HG03066 (cell line): ENCODE measurements around the gene TAF4.
"Not testable (repeated sequence)": the region's sequence is repeated elsewhere in the genome, so short reads cannot be mapped to it uniquely, and the experiment has no call there.

Experiments
- ATAC-seq: cut with Tn5 transposase; IDR thresholded peaks from one replicate; pipeline ENCODE4 v1.9.1; 2021; ENCODE audit warnings: low read depth; ENCODE audit not compliant: unreplicated experiment

The TAF4 gene

GRCh38 chr20:62004614-62005013 is 61.1 kb downstream of the TAF4 start:
- ATAC-seq = no peak

- ATAC-seq = no peak
Measured at GRCh38 chr20:62003567-62004405, 61.9 kb downstream of the TAF4 start.

- ATAC-seq = no peak
Measured at GRCh38 chr20:62002882-62003480, 62.7 kb downstream of the TAF4 start.

GRCh38 chr20:62001178-62001715 is 64.4 kb downstream of the TAF4 start:
- ATAC-seq = no peak

GRCh38 chr20:61998343-61999121 is 67.1 kb downstream of the TAF4 start:
- no peak for ATAC-seq

GRCh38 chr20:61997891-61998290 is 67.8 kb downstream of the TAF4 start:
- ATAC-seq = no peak

- ATAC-seq = no peak
Measured at GRCh38 chr20:61997372-61997771, 68.3 kb downstream of the TAF4 start.

- ATAC-seq = no peak
Measured at GRCh38 chr20:61994546-61994945, 71.1 kb downstream of the TAF4 start.

- ATAC-seq = no peak
Measured at GRCh38 chr20:61993058-61993457, 72.6 kb downstream of the TAF4 start.

GRCh38 chr20:61991476-61991875 is 74.2 kb downstream of the TAF4 start:
- no peak for ATAC-seq

GRCh38 chr20:61990484-61990883 is 75.2 kb downstream of the TAF4 start:
- no peak for ATAC-seq

GRCh38 chr20:61989741-61990140 is 75.9 kb downstream of the TAF4 start:
- no peak for ATAC-seq

GRCh38 chr20:61988665-61989064 is 77.0 kb downstream of the TAF4 start:
- ATAC-seq = no peak

- ATAC-seq = no peak
Measured at GRCh38 chr20:61986762-61987321, 78.8 kb downstream of the TAF4 start.

GRCh38 chr20:61985096-61985495 is 80.6 kb downstream of the TAF4 start:
- no peak for ATAC-seq

- not testable (repeated sequence) for ATAC-seq
Measured at GRCh38 chr20:61984431-61984830, 81.2 kb downstream of the TAF4 start.

GRCh38 chr20:61983965-61984364 is 81.7 kb downstream of the TAF4 start:
- ATAC-seq = no peak

GRCh38 chr20:61982951-61983315 is 82.7 kb downstream of the TAF4 start:
- no peak for ATAC-seq

- ATAC-seq = no peak
Measured at GRCh38 chr20:61982191-61982950, 83.3 kb downstream of the TAF4 start.

- ATAC-seq = not testable (repeated sequence)
Measured at GRCh38 chr20:61981691-61982090, 84.0 kb downstream of the TAF4 start.
